NCI-H1417 treated with DMSO at 0.1 percent for 48 hours (cell line): ENCODE data around the gene CRHBP.

Experiments
- DNase-seq: peaks from one replicate; lab custom pipeline; 2025; lab: John Stamatoyannopoulos, UW

The CRHBP gene

GRCh38 chr5:77015938-77016569, 63.2 kb downstream of the CRHBP start:
- no peak for DNase-seq

DNA sequence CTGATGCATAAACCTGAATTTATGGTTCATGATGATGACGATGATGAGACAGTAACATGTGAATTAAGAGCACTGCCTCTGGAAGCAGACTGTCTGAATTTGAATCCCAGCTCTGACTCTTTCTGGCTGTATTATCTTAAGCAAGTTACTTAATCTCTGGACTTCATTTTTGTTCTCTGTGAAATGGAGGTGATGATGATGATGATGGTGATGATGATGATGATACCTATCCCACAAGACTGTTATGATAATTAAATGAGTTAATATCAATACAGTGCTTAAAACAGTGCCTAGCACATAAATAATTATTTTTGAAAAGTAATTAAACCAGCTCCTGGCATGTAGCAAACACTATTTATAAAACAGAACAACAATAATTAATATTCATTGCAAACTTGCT, 64.1 kb downstream of the CRHBP start:
- no peak for DNase-seq

- DNase-seq, result no peak
Measured at GRCh38 chr5:77017668-77018067, 64.8 kb downstream of the CRHBP start.
